Renal cortical epithelial cell (primary cell): ENCODE measurements around the gene FBXO48. TPM values are rescaled to one million over a fixed set of nuclear protein-coding genes. Genes with fewer than 3 reads are reported as not detected.

Source experiments
- DNase-seq: peaks from one replicate; pipeline ENCODE4 v3.0.0-alpha.2; 2011; ENCODE audit warnings: low read depth
- total RNA-seq: library from RNA; depleted of rRNA; stranded (reverse); fragments of >200 nt; gene quantifications from 2 replicates; pipeline ENCODE4 v1.2.3, GENCODE V29; 2014

Gene FBXO48
- total RNA-seq, 1 donor from 2014 or later: 0.75 TPM

GRCh38 chr2:68414452-68414851 is 52.6 kb downstream of the FBXO48 start:
- DNase-seq: no peak

DNA sequence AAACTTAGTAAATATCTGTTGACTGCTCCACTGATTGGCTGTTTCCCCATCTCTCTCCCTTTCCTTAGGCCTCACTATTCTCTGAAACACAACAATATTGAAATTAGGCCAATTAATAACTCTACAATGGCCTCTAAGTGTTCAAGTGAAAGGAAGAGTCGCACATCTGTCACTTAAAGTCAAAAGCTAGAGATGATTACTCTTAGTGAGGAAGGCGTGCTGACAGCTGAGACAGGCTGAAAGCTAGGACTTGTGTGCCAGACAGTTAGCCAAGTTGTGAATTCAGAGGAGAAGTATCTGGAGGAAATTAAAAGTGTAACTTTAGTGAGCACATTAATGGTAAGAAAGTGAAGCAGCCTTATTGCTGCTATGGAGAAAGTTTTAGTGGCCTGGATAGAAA is 53.6 kb downstream of the FBXO48 start:
- DNase-seq: no peak

- DNase-seq: no peak
Observed at GRCh38 chr2:68412127-68412819, 54.8 kb downstream of the FBXO48 start.

DNA sequence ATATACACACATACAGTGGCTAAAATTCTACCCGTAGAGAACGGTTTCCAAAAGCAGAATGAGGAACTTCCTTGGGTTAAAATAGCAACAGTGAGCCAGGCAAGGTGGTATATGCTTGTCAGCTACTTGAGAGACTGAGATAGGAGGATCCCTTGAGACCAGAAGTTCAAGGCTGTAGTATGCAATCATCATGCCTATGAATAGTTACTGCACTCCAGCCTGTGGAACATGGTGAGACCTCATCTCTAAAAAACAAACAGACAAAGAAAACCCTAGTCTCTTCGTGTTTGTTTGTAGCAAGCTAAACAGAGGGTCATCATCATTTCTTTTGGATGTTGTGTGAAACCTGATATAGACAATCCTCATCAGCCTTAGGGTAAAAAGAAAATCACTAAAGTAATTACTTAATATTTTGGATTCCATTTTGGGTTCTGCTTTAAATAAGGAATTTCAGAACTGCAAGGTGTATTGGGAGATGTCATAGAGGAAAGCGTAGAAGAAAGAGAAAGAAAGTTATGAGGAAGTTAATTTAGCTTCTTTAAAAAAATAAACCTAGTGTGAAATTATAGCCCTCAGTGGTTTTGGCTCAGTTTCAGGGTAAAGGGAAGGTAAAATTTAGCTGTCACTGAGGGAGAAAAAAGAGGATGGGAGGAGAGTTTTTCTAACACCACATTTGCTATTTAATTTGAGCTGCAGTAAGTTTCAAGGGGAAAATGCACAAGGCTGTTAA is 55.5 kb downstream of the FBXO48 start:
- no peak for DNase-seq

Other genes with a start within 250 kb of the FBXO48 start
- 27.6 and 52.9 TPM in 2 replicates for gene PPP3R1, start 214.8 kb downstream of the FBXO48 start, total RNA-seq
- 1.6 and 2.9 TPM in 2 replicates for gene CNRIP1, start 147.3 kb downstream of the FBXO48 start, total RNA-seq
- 0.65 TPM in 1 of 2 replicates, not detected in the other for gene PLEK, start 102.0 kb downstream of the FBXO48 start, total RNA-seq
- 8.5 and 11.8 TPM in 2 replicates for gene APLF, start 291 bp upstream of the FBXO48 start, total RNA-seq
- gene PROKR1, start 176.3 kb upstream of the FBXO48 start, total RNA-seq: not detected in 2 replicates